GM19328 (cell line): ENCODE results near the gene UBXN2A.
"Not testable (repeated sequence)": the region's sequence is repeated elsewhere in the genome, so short reads cannot be mapped to it uniquely, and the experiment has no call there.

Experiments used
- ATAC-seq: cut with Tn5 transposase; IDR thresholded peaks from one replicate; pipeline ENCODE4 v1.9.1; 2021; ENCODE audit warnings: mild to moderate bottlenecking, moderate library complexity; ENCODE audit not compliant: unreplicated experiment

UBXN2A gene

GRCh38 chr2:24011250-24012104, 71.2 kb downstream of the UBXN2A start:
- ATAC-seq = no peak

DNA sequence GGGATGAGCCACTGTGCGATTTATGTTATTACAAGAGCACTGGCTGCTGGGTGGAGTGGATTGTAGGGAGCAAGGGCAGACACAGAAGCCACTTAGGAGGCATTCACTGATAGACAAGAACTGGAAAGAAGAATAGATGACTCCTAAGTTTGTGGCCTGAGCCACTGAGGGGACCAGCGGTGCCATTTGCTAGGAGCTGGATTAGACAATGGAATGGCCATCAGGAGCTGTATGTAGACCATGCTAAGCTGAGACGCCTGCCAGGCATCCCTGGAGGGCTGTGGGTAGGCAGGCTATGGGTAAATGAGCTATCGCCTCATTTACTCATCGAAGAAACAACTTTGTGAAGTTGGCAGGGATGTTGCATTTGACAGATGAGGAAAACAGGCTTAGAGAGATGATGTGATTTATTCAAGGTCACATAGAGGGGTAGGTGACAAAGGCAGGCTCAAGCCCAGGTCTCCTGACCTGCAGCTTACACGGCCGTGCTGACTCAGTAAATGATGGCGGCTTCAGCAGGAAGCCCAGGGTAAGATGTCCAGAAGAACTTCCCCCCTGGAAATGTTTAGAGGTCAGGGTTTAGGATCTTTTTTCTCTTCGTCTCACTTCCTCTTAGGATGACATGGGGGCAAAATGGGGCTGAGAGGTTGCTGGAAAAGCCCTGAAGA, 72.4 kb downstream of the UBXN2A start:
- no peak for ATAC-seq

DNA sequence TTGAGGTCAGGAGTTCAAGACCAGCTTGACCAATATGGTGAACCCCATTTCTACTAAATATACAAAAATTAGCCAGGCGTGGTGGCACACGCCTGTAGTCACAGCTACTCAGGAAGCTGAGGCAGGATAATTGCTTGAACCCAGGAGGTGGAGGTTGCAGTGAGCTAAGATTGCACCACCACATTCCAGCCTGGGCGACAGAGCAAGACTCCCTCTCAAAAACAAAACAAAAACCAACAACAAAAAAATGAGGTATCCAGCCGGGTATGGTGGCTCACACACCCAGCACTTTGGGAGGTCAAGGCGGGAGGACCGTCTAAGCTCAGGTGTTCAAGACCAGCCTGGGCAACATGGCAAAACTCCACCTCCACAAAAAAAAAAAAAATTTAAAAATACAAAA, 74.6 kb downstream of the UBXN2A start:
- ATAC-seq = not testable (repeated sequence)

GRCh38 chr2:24015562-24016375, 75.5 kb downstream of the UBXN2A start:
- ATAC-seq = no peak

GRCh38 chr2:24016376-24016761, 76.1 kb downstream of the UBXN2A start:
- no peak for ATAC-seq

- ATAC-seq = no peak
These were observed 76.8 kb downstream of the UBXN2A start for GRCh38 chr2:24016853-24017703.

DNA sequence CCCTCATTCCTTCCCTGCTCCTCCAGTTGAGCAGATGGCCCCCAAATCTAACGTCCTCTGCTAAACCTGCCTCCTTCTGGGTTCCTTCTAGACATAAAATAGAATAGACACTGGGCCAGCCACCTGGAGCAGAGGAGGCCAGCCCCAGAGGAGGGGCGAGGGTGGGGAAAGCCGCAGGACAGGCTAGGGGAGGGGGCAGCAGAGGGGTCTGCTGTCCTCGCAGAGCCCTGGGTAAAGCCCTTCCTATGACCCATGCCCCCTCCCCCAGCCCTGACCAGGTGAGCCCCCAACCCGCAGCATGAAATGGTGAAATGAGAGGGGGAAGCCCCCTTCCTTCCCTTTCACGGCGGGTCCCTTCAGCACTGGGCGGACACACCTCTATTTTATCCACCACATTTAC, 77.4 kb downstream of the UBXN2A start:
- ATAC-seq = no peak

DNA sequence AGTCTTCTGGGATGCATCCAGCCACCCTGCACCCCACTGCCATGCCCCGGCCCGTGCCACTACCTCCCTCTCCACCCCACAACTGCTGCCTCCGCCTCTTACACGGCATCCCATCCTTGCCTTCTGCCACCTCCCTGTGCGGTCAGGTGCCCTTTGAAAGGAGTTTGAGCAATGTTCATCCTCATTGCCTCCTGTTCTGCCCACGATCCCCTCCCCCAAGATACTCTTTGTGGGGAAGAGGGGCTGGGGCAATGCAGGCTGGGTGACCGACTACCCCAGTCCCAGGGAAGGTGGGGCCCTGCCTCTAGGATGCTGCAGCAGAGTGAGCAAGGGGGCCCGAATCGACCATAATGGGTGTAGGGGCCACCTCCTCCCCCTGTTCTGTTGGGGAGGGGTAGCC, 78.0 kb downstream of the UBXN2A start:
- no peak for ATAC-seq

GRCh38 chr2:24019729-24020128, 79.5 kb downstream of the UBXN2A start:
- ATAC-seq = no peak

GRCh38 chr2:24020244-24020643, 80.0 kb downstream of the UBXN2A start:
- no peak for ATAC-seq

DNA sequence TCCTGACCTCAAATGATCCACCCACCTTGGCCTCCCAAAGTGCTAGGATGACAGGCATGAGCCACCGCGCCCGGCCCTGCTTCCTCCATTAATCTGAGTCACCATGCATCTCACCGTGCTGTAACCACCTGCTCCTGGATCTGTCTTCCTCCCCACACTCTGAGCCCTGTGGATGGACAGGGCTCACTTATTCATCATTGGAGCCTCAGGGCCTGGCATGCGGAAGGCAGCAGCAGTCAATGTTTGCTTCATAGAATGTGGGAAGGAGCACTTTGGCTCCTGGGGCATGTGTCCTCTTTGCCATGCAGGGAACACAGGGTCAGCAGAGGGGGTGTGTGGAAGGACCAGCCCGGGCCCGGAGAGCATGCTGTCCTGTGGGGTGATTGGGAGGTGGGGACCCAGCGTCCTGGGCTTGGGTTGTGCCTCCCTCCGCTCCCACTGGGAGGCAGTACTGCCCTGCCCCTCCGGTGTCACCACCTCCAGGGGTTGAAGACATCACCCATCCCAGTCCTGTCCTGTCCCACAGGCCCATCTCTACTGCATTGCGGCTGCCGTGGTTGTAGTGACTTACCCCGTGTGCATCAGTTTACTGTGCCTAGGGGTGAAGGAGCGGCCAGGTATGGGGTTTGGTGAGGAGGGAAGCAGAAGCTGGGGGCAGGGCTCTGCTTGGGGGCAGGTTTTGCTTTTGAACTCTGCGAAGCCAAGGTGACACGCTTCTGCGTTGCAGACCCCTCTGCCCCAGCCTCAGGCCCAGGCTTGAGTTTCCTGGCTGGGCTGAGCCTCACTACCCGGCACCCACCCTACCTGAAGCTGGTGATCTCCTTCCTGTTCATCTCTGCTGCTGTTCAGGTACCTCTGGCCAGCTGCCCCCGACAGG, 81.1 kb downstream of the UBXN2A start:
- ATAC-seq = no peak

DNA sequence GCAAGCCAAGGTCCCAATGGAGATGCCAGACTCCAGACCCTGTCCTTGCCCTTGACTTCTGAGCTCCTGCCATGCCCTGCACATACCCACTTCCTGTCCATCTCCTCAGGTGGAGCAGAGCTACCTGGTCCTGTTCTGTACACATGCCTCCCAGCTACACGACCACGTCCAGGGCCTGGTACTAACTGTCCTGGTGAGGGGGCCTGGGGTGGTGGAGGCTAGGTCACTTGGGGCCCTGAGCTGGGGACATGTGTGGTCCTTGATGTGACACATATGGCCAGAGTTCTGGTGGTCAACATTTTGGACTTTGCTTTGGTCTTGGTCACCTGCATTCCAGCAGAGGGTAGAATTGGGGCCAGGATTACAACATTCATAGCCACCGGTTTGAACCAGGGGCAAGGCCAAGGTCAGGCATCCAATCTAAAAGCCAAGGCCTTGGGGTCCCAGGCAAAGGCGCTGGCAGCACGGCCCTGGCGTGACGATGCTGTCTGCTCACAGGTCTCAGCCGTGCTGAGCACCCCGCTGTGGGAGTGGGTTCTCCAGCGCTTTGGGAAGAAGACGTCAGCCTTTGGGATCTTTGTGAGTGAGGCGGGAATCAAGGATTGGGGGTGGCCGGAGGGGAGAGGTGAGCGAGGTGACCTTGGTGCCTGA, 82.2 kb downstream of the UBXN2A start:
- no peak for ATAC-seq

- no peak for ATAC-seq
These were observed 82.8 kb downstream of the UBXN2A start for GRCh38 chr2:24022975-24023575.

GRCh38 chr2:24024018-24024417, 83.8 kb downstream of the UBXN2A start:
- ATAC-seq = no peak

GRCh38 chr2:24024996-24025663, 84.9 kb downstream of the UBXN2A start:
- ATAC-seq = no peak

DNA sequence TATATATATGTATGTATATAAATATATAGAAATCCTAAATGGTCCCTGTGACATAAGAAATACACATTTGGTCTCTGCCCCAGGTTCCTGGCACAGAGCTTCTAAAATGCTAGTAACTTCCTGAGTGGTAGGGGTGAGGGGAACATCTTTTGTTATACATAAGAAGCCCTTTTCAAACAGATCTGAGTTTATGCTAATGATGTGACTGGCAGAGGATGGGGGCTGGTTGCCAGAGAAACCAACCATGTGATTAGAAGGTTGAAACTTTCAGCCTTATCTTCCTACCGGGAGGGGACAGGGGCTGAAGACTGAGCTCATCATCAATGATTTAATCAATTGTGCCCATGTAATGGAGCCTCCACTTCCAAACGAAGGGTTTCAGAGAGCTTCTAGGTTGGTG, 86.0 kb downstream of the UBXN2A start:
- ATAC-seq = no peak

DNA sequence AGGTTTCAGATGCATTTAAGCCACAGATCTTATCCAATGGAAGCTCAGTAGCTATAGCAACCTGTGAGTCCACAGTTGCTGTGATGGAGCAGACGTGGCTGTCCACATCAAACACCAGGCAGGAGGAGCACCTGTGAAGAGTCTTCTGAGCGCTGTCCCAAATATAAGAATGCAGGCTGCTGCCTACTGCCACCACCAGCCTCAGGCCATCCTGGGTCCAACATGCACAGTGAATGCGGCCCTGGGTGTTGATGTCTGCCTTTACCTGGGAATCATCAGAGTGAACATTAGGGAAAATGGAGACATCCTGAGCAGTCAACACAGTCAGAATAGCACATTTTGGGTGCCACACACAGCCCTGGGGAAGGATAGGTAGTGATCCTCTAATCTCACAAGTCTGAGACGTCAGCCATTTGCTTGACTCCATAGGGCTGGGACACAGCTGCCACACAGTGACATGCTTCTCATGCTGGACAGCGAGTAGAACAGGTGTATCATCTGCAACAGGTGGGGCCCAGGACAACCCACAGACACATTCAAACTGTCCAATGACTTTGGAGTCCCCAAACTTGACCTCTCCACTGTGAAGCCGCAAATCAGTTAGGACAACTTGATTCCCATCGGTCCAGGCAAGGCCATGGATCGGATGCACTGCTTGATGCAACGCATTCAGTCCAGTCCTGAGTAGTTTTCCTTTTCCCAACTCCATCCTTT, 98.7 kb downstream of the UBXN2A start:
- ATAC-seq = no peak

- ATAC-seq = no peak
These were observed 100.2 kb downstream of the UBXN2A start for GRCh38 chr2:24040511-24040910.
